GM21576 (cell line): Measurements from ENCODE around the gene ZMIZ2.
"Not testable (repeated sequence)": the region's sequence is repeated elsewhere in the genome, so short reads cannot be mapped to it uniquely, and the experiment has no call there.

Experiments
- ATAC-seq: cut with Tn5 transposase; IDR thresholded peaks from one replicate; pipeline ENCODE4 v1.9.1; 2021; ENCODE audit warnings: mild to moderate bottlenecking, moderate library complexity; ENCODE audit not compliant: unreplicated experiment

ZMIZ2 gene

GRCh38 chr7:44769776-44770294 lies 21.2 kb downstream of the ZMIZ2 start:
- peak; percentile 61 for ATAC-seq

- ATAC-seq = no peak
Measured at GRCh38 chr7:44771358-44771757, 22.7 kb downstream of the ZMIZ2 start.

- ATAC-seq = no peak
Measured at GRCh38 chr7:44772440-44772839, 23.8 kb downstream of the ZMIZ2 start.

- no peak for ATAC-seq
Measured at GRCh38 chr7:44772867-44773266, 24.2 kb downstream of the ZMIZ2 start.

- not testable (repeated sequence) for ATAC-seq
Measured at GRCh38 chr7:44774486-44774885, 25.8 kb downstream of the ZMIZ2 start.

GRCh38 chr7:44775383-44776107 lies 26.9 kb downstream of the ZMIZ2 start:
- no peak for ATAC-seq

- no peak for ATAC-seq
Measured at GRCh38 chr7:44776211-44776610, 27.6 kb downstream of the ZMIZ2 start.

GRCh38 chr7:44782460-44782859 lies 33.8 kb downstream of the ZMIZ2 start:
- ATAC-seq = no peak

GRCh38 chr7:44783407-44783806 lies 34.8 kb downstream of the ZMIZ2 start:
- no peak for ATAC-seq

- no peak for ATAC-seq
Measured at GRCh38 chr7:44784364-44784763, 35.7 kb downstream of the ZMIZ2 start.

- ATAC-seq = not testable (repeated sequence)
Measured at GRCh38 chr7:44785218-44785617, 36.6 kb downstream of the ZMIZ2 start.

- ATAC-seq = no peak
Measured at GRCh38 chr7:44787041-44787440, 38.4 kb downstream of the ZMIZ2 start.

GRCh38 chr7:44787762-44788161 lies 39.1 kb downstream of the ZMIZ2 start:
- no peak for ATAC-seq

- no peak for ATAC-seq
Measured at GRCh38 chr7:44789990-44790389, 41.3 kb downstream of the ZMIZ2 start.

- ATAC-seq = no peak
Measured at GRCh38 chr7:44791278-44792219, 42.9 kb downstream of the ZMIZ2 start.

GRCh38 chr7:44793919-44794318 lies 45.3 kb downstream of the ZMIZ2 start:
- no peak for ATAC-seq

GRCh38 chr7:44794331-44794730 lies 45.7 kb downstream of the ZMIZ2 start:
- no peak for ATAC-seq

- no peak for ATAC-seq
Measured at GRCh38 chr7:44796034-44796503, 47.4 kb downstream of the ZMIZ2 start.

GRCh38 chr7:44796504-44797328 lies 48.1 kb downstream of the ZMIZ2 start, which contains the start of gene PPIA:
PPIA (plus strand) TSS chr7:44796681; CDS start chr7:44796725, 44 bp downstream.
- peak; percentile 85 for ATAC-seq
